NCI-H2171 (cell line): ENCODE results near the gene MIOX.

Experiments used
- DNase-seq: peaks from one replicate; lab custom pipeline; 2025; lab: John Stamatoyannopoulos, UW

The MIOX gene

DNA sequence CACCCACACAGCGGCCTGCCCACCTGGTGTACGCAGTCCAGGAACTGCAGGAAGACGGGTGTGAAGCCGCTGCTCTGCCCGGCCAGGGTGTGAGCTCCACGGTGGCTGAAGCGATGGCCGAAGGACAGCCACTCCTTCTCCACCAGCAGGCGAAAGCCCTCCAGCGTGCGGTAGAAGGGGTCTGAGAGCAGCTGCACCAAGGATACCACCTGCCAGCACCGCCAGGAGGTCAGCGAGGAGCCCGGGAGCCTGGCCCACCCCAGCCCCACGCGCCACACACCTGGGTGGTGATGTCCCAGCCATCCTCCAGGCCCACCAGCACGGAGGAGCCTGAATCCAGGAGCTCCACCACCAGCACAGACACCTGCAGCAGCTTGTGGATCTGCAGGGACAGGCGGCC, 31.5 kb upstream of the MIOX start:
- no peak for DNase-seq

DNA sequence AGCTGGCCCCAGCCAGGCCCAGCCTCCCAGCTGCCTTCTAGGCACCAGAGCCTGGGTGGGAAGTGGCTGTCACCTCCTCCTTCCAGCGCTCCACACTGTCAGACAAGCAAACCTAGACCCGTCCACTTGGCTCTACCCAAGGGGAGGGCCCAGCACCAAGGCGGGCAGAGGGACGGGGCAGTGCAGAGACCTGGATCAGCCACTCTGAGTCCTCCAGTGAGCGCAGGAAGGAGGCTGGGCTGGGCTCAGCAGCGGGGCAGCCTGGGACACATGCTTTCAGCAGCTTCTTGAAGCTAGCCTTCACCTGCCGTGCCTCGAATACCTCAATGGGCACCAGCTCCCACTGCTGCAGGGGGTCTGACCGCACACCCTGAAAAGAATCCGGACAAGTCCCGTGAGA, 30.6 kb upstream of the MIOX start:
- DNase-seq: no peak

DNA sequence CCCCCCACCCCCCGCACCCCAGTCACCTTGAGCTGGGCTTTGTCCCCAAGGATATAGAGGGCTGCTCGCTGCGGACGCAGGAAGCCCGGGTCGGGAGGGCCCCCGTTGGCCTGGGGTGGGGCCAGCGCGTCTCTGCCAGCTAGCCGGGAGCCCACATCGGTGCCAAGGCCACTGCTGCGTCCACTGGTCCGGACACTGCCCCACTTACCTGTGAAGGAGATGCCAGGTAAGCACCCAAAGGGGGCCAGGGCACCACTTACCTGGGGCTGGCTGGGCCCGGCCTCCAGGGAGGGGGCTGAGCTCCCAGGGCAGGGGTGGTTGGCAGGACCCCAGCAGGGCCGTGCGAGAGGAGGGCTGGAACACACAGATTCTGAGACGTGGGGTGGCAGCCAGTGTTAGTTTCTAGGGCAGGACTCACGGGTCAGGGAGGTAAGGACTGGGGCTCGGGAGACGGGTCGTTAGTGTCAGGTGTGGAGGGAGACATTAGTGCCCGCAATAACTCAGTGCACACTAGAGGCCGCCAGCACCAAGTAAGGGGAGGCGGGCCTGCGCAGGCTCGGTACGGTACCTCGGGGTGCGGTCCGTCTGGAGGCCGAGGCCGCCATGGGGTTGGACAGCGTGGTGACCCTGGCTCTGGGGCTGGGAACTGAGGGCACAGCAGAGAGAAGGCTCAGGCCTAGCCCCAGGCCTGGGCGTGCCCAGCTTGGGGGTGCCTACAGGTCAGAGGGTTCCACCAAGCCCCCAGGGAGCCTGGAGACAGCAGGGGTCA, 30.0 kb upstream of the MIOX start:
- DNase-seq: no peak

DNA sequence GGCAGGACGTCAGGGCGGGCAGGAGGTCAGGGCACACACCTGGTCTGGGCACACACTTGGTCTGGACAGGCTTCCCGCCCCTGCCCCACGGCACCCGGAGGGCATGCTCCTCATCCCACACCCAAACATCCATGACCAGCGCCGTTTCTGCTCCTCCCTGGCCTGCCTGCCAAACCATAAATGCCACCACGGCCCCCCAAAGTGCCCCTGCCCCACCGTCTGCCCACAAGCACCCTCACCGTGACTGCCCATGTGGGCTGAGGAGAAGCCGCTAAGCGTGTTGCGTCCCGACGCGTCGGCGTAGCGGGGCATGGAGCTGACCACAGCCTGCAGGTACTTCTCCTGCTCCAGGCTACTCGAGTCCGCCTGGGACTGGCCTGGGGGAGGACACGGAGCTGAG, 27.6 kb upstream of the MIOX start:
- DNase-seq: no peak

DNA sequence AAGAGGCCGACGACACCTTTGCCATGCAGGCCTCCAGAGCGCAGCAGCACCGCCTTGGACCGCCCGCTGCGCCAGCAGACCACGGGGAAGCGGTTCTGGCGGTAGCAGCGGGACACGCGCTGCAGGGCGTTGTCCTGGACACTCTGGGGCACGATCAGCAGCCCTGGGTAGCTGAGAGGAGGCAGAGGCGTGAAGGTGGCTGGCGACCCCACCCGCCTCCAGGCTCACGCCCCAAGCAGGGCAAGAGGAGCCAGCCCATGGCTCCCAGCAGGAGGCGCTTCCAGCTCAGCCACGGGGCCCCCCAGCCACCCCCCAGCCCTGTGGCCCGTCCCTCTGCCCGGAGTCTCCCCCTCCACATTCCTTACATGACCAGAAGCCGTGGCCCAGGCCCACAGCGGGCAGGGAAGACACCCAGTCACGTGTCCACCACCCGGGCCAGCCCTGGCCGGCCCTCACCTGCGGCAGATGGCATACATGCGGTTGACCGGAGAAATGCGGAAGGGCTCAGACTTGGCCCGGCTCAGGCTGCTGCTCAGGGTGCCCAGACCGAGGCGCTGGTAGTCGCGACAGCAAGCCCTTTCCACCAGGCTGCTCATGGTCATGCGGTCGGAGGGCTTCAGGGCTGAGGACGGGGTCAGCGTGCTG, 27.0 kb upstream of the MIOX start:
- no peak for DNase-seq

DNA sequence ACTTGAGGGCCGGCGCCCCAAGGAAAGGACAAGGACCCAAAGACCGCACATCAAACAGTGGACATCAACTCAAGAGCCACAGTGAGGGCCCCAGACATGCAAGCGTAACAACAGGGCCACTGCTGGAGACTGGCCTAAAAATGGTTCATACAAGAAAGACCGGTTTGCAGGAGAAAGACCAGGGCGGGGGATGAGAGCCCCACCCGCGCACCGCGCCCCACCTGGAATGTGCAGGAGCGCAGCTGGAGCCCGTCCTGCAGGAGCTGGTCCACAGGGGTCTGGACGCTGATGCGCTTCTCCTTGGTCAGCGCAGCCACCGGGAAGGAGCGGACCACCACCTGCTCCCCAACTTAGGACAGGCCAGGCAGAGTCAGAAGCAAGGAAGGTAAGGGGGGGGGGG, 25.7 kb upstream of the MIOX start:
- no peak for DNase-seq

DNA sequence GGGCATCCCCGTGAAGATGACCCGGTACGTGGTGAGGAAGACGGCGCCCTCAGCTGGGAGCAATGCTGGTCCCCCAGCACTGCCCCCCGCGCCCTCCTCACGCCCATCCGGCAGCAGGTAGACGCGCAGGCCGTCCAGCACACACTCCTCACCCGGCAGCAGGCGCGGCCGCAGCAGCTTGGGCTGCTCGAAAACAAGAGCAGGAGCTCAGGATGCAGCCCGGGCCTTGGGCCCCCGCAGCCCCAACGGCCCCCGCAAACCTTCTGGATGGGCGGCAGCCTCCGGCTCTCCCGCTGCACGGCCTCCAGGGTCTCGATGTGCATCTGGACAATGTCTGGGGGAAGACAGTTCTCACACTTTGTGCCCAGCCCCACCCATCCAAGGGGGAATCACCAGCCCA, 25.1 kb upstream of the MIOX start:
- DNase-seq: no peak

DNA sequence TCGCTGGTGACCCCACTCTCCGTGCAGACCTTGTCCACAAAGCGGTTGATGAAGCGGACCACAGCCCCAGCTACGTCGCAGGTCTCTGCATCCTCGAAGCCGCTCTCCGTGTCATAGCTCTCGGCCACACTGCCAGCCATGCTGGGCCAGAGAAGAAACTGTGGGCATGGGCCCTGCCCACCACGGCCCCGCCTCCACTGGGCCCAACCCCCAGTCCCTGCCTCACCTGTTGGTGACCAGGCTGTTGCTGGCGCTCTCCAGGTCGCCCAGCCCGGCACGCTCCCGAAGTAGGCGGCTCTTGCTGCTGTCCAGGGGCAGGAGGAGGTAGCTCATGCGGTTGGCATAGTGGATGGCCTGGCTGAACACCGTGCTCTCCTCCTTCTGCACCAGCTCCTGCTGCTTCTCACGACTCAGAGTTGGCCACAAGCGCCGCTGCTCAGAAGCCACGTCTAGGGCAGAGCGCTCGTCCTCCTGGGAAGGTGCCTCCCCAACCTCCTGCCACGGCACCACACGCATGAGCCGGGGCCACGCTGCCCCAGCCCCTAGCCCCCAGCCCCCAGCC, 24.6 kb upstream of the MIOX start:
- DNase-seq: no peak

DNA sequence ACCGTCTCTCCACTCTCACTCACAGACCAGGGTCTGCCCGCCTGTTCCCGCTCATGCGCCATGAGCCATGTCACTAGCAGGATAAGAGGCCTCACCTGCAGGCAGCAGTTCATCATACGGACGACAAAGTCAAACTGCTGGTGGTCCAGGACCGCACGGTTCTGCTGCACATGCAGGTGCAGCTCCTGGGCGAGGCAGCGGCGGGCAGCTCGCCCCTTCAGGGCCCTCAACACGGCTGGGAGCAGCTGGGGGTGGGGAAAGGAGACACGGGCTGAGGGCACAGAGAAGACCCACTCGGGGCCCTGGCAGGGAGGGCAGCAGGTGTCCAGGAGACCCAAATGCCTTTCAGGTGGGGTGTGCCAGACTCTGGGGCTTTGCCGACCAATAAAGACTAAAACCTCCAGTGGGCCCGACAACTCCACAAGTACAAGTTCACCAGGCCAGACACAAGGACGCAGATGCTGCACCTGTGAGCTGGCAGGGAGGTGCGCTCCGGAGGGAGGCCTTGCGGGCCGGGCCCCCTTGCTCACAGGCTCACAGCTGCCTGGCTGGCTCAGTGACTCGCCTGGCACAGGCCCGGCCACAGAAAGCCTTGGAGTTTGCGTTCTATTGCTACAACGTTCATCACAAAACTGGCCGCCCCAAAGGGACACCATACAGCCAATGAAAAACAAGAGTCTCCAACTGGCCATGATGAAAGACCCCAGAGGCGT, 23.3 kb upstream of the MIOX start:
- DNase-seq: no peak

DNA sequence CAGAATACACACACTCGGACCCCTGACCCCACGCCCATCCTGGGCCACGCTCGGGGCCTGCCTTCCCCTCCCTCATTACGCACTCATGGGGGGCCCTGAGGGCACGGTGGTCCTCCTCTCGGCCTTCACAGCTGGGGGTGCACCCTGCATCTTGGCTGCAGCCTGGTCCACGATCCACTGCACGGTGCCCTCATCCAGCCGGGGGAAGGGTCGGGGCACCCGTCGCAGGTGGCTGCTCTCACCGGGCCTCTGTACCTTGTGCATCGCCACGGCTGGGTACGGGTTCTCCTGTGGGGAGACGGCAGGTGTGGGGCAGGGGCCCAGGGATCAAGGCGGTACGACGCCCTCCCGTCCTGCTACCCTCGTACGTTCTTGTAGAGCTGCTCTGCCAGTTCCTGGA, 22.2 kb upstream of the MIOX start:
- no peak for DNase-seq

DNA sequence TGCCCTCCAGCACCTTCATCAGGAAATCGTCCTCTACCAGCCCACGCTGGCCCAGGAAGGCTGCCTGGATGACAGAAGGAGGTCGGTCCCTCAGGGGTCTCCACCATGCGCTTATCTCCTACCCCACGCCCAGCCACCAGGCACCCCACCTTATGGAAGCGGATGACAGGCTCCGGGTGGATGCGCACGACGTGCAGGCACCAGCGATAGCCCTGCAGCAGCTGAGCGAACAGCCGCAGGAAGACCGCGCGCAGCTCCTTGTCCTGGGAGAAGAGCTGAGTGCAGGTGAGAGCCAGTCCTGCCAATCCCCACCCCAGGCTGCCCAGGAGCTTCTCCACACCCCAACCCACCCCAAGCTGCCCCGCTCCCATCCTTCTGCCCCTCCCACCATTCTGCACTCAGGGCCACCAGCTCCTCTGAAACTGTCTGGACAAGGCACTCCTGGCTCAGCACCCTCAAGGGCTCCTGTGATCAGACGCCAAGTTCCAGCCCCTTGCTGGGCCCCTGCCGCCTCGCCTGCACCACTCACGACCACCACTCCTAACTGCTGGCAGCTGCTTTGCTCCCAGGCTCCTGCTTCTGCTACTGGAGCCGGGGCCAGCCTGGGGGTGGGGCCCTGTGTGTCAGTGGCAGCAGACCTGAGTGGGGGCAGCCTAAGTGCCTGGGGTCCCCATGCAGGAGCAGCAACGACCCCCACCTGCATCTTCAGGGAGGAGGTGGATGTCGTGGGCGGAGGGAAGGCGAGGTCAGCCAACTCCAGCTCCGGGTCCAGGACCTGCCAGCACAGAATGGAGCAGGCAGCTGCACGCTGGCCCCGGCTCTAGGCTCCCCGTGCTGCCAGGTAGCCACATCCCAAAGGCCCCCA, 21.4 kb upstream of the MIOX start:
- no peak for DNase-seq

DNA sequence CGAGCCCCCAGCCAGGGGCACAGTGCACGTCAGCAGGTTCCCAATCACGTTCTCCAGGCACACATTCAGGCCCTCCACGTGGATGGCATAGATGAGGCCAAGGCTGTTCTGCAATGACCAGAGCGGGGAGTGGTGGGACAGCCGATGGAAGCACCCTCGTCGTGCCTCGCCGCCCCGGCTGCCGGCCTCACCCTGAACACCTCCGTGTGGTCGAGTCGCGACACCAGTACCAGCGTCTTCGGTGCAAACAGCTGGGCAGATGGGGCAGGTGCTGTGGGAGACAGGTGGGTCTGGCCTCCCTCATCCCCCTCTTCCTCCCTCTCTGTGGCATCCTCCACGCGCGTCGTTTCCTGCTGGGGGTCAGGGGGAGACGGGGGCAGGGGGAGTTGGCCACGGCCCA, 19.3 kb upstream of the MIOX start:
- DNase-seq: no peak

DNA sequence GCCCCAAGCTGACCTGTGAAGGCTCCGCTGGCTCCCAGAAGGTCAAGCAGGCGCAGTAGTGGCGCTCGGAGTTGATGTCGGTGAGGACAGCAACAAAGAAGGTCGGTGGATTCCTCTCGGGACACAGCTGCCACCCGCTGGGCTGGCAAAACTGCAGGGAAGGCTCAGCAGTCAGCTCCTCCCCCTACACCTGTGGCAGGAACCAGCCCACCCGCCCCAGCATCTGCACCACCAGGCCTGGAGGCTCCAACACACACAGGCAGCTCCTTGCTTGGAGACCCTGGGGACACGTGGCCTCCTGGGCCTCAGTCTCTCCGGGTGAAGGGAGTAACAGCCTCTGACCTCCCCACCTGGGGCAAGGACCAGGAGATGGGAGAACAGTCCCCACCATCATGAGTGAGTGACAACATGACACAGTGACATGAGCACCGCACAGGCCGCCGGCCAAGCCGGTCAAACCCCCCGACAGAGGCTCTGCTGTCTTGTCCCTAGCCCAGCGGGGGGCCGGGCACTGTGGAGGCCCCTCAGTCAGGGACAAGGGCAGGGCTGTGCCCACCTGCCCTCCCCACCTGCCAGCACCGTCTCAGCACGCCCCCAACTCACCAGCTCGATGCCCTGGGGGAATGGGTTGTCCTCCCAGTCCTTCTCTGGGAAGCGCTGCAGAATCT, 18.8 kb upstream of the MIOX start:
- peak; percentile 22 for DNase-seq

DNA sequence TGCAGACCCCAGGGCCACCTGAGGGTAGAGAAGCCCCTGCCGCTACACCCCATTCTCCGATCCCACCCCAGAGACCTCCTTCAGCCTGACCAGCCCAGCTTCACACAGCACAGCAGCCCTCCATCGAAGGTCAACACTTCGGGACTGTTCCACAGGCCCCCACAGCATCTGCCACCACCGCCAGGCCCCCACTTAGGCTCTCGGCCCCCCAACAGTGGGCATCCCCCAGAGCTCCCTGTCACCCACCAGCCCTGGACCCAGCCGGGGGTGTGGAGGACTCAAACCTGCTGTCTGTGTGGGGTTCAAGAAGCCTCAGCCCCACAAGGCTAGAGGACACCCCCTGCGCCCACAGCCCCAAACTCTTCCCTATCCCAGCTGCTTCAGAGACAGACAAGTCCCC, 18.0 kb upstream of the MIOX start:
- no peak for DNase-seq

DNA sequence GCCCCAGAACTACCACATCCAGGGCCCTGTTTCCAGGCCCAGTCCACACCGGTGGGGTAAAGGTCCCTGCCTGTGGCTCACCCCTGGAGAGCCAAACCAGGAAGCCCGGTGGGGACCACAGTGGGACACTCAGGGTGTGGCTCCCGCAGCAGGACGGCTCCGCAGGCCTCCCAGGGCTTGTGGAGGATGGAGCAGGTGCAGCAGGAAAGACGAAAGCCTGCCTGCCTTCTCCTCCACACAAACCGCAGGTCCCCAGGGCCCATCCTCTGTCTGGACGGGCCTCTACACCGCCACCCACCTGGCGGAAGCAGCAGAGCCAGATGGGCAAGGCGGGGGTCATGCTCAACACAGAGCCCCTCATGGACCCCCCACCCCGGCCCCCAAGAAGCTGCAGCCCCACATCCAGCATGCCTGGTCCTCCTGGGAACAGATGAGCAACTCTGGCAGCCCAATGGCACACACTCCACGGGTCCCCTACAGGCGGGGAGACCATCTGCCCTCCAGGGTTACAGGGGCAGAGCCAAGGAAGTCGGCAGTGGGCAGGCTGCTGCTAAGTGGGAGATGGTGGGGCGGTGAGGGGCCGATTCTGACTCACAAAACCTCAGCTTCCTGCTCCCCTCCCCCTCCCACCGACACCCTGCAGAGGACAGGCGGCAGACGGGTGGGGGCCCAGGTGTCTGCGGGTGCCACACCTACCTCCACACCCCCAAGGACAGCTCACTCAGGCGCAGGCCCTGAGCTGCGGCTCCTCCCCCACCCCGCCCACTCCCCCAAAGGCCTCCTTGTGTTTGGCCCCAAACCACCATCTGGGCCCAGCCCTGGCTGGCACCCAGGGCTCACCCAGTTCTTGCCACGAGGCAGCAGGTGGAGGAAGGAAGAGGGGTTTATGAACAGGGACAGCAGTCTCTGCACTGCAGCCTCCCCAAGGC, 17.0 kb upstream of the MIOX start:
- peak; percentile 99 for DNase-seq

DNA sequence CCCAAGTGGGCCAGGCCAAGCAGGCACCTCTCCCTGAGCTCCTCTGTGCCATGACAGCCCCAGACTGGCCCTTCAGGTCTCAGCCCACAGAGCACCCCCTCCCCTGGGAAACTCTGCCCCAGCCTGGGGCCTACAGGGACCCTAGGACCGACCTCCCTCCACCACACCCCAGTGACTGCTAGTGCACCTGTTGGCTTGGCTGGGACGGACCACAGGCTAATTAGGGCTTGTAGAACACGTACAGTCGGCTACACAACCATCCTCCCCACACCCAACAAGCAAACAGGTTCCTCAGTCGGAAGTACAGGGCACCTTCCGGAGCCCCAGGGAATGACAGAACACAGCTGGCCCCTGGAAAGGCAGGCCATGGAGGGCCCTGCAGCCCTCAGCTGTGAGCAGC, 16.2 kb upstream of the MIOX start:
- no peak for DNase-seq

DNA sequence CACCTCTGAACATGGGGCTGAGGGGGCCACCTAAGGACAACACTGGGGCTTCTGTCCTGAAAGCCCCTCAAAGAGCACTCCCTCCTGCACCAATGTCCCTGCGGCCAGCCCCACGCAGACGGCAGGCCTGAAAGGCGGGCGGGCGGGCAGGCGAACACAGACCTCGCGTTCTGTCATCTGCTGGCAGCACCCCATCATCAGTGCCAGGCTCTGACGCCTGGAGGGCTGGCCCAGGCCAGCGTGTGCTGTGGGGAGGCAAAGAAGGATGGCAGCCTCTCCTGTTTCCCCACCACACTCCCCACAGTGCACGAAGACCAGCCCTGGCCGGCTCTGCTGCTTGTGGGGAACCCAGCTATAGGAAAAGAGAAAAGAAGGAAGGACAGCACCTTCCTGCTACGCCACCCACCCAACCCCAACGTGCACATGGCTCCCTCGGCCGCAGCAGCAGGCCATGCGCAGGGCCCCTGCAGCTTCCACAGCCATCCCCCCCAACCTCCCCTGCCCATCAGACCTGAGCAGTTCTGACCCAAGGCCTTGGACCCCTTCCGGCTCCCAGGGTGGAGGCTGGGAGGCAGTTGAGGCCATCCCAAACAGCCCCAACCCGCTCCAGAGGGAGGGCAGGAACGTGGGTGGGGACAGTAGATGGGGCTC, 15.3 kb upstream of the MIOX start:
- DNase-seq: no peak

DNA sequence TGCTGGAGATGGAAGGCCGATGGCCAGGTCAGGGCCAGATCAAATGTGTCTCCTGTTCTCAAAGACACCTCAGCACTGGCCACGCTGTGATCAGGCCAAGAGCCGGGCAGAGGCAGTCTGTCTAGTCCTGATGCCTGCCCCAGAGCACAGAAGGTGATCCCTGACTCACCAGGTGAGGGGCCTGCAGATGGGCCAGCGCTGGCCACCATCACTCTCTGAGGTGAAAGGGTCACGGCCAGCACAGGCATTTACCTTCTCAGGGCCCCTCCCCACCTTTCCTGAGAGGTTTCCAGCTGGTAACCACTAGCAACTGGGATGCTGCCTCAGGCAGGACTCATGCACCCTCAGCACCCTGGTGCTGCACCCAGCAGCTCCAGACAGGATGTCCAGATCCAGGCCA, 14.7 kb upstream of the MIOX start:
- DNase-seq: no peak

DNA sequence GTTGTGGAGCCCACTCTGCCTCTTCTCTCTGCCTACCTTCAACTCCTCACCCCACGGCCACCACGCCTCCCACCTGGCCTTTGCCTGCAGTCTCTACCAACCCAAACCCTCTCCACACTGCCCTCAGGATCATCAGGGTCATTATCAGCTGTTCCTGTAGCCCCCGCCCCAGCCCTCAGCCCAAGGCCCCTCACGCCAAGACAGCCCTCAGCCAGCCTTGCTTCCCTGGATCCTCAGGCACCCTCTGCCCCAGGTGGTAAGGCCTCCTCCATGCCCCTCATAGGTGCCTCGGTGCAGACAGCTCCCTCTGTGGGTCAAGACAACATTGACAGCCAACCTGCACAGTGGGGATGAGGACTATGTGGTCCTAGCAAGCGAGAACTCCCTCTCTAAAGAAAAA, 13.6 kb upstream of the MIOX start:
- DNase-seq: no peak
